Measurements from ENCODE around the gene CMA1.
A peak's percentile ranks its signal among the peaks of the same experiment; 100 is the strongest.
"Not testable (repeated sequence)": the region's sequence is repeated elsewhere in the genome, so short reads cannot be mapped to it uniquely, and the experiment has no call there.

The CMA1 gene, protein sequence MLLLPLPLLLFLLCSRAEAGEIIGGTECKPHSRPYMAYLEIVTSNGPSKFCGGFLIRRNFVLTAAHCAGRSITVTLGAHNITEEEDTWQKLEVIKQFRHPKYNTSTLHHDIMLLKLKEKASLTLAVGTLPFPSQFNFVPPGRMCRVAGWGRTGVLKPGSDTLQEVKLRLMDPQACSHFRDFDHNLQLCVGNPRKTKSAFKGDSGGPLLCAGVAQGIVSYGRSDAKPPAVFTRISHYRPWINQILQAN

DNA sequence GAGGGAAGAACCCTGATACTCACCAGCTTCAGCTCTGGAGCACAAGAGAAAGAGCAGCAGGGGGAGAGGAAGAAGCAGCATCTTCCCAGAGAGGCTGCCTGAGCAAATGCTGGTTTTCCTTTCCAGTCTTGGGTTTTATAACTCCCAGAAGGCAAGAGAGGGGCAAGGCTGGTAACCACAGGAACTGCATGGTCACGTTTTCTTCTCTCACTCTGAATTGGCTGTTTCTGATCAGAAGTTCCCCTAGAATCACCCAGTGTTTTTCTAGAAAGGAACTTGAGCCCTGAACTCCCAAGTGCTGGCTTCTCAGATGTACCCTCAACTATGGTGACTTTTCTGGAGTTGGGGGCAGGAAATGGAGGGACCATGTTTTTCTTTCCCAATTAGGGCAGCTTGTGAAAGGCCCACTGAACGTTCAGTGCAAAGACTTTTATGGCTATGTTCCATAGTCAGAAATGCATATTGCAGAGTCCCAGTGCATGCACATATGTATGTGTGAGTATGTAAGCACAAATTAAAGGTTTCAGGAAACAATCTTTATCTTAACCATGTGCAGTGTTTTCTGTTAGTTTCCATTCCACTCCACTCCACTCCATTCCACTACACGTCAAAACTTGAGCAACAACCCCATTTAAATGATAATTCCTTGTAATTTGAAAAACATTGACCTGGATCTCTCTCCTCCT is at the start of gene CMA1:
Gene CMA1, minus strand, starts transcription at position 111 of the 686 bp plus-strand sequence. Its CDS starts 30 bp downstream, at position 81.
- DNase-seq: no peak

DNA sequence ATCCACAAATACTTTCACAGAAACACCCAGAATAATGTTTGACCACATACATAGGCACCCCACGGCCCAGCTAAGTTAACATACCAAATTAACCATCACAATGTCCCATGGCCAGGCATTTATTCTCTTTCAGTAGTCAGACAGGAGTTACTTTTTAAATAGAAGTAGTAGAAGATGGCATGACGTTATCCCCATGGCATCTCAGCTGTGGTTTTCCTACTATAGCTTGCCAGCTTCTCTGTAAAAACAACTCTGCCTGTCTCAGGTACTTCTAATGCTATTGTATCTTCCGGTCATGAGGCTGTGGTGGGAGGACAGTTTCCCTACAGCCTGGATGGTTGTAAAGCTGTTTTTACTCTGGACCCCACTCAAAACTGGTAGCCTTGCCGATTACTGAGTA is 48.7 kb upstream of the CMA1 start:
- DNase-seq: no peak

DNA sequence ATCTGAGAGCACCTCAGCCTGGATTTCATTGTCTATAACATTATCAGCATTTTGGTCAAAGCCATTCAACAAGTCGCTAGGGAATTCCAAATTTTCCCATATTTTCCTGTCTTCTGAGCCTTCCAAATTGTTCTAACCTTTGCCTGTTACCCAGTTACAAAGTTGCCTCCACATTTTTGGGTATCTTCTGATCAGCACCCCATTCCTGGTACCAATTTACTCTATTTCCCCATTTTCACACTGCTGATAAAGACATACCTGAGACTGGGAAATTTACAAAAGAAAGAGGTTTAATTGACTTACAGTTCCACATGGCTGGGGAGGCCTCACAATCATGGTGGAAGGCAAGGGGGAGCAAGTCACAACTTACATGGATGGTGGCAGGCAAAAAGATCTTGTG is 41.0 kb upstream of the CMA1 start:
- DNase-seq: not testable (repeated sequence)

DNA sequence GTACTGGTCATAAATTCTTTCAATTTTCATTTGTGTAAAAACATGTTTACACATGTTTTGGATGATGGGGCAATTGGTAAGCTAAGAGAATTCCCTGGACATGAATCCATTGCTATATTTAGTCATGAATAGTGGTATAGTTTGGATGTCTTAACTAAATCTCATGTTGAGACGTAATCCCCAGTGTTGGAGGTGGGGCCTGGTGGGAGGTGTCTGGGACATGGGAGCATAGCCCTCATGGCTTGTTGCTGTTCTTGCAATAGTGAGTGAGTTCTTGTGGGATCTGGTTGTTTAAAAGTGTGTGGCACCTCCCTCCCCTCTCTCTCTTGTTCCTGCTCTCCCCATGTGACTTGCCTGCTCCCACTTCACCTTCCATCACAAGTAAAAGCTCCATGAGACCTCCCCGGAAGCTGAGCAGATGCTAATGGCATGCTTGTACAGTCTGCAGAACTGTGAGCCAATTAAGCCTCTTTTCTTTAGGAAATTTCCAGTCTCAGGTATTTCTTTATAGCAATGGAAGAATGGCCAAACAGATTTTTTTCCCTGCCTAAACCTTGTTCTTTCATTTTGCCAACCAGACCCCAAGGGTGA is 34.4 kb upstream of the CMA1 start:
- no peak for DNase-seq

DNA sequence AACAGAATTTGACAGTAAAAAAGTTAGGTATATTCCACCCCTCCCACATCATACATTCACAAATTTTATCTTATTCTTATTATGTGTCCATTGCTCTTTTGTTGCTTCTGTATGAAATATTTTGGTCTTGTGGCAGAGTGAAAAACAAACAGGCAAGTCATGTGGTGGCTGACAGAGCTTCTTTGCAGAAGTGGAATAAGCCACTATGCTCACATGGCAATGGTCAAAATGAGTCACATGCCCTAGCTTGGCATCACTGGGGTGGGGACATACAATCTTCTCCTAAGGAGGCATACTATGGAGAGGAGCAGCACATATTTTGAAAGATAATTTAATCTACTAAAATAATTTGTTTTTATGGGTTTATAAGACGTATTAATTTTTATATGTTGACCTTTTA is 27.7 kb upstream of the CMA1 start:
- no peak for DNase-seq

DNA sequence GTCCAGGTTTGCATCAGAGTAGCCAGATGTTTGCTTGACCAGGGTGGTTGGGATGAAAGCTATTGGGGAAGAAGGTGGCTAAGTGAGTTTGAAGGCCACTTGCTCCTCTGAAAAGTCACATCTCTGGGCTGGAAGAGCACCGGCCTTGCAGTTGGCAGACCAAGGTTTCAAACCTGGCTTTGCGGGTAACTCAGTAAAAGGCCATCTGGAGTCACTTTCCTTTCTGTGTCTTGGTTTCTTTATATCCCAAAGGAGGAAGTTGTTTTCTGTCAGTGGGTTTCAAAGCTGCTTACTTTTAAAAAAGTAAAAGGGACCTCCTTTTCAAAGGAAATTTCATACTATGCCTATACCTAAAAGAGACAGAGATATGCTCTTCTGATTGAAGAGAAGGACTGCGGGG is 26.2 kb upstream of the CMA1 start:
- DNase-seq: no peak

DNA sequence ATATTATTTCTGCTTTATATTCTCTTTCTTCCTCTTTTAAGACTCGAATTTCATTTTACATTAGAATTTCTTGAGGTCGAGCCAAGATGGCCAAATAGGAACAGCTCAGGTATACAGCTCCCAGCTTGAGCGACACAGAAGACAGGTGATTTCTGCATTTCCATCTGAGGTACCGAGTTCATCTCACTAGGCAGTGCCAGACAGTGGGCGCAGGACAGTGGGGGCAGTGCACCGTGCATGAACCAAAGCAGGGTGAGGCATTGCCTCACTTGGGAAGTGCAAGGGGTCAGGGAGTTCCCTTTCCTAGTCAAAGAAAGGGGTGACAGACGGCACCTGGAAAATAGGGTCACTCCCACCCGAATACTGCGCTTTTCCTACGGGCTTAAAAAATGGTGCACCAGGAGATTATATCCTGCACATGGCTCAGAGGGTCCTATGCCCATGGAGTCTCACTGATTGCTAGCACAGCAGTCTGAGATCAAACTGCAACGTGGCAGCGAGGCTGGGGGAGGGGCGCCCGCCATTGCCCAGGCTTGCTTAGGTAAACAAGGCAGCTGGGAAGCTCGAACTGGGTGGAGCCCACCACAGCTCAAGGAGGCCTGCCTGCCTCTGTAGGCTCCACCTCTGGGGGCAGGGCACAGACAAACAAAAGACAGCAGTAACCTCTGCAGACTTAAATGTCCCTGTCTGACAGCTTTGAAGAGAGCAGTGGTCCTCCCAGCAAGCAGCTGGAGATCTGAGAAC is 18.0 kb upstream of the CMA1 start:
- DNase-seq: not testable (repeated sequence)

DNA sequence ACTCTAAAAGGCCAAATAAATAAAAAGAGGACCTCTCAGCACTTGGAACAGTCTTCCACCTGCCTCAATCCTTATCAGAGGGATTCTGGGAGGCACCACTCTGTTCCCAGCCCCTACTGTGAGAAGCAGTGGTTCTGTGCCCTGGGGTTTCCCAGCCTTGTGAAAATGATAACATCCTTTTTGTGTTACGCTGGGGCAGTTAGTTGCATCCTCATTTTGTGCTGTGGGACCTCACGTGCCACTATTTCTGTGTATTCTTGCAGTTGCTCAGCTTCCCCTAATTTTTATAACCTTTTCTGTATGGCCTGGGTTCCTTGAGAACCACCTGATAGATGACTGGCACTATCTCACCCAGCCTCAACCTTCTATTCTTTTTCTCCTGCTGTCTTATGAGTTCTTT is 10.8 kb upstream of the CMA1 start:
- no peak for DNase-seq

DNA sequence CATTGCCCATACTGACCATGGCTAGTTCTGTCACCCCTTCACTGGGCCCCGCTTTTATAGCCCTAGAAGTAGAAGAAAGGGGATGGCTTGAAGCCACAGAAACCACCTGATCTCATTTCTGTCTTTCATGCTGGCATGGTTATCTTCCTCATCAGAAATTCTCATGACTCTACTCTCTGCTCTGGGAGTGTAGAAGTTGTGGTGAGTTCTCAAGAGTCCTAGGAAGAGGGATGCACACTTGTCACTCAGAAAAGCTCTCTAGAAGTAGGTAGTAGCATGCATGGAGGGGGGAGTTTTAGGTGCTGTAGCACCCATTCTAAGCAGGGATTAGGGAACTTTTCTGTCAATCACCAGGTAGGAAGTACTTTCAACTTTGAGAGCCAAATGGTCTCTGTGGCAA is 6.1 kb upstream of the CMA1 start:
- no peak for DNase-seq

DNA sequence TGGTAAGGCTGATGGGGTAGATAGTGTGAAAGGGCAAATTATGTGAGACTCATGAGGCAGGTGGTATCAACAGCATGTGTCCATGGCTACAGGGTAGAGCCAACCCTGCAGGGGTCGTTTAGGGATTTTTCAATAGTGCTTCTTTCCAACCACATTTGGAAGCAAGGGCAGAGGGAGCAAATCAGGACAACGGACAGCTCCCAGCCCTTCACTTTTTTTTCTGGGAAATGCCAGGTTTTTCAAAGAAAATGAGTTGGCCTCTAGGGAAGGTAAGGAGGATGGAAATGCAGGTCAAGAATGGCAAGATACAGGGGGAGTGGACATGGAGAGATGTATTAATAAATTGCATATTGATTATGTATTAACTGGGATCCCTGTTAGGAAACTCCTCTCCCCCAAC is 4.9 kb upstream of the CMA1 start:
- no peak for DNase-seq

DNA sequence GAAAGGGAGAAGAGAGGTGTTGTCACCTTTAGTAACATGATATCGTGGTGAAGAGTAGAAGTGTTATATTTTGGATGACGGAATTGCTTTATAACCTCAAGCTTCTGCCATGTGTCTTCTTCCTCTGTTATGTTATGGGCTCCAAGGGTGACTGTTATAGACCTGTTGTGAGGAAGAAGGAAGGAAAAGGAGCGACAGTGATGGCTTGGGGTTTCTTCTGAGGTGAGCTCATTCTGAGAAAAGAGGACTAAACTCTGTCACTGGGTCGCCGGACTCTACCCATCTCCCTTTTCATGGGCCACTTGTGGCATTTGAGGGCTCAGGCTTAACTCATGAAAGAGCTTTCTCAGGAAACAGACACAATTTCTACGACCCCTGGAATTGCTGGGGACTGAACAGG is 1.6 kb downstream of the CMA1 start:
- no peak for DNase-seq

DNA sequence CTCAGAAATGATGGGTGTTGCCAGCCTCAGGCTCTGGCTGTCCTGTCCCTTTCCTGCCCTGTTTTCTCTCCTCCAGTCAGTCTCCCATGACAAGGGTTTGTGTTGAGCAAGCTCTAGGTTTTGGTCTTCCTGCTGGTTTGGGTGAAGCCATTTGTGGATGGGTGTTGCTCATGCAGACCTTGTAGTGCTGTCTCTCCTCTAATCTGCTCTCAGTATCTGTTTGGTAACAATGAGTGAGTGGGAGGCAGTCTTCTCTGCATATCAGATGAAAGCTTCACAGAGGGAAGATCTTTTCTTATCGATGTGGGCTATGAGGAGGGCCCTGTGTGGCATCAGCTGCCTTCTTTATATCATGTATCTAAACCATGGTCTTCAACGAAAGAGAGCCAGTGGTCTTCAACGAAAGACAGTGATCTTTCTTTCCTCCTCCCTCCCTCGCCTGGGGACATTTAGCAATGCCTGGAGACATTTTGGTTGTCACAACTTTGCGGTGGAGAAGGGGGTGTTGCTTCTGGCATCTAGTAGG is 3.6 kb downstream of the CMA1 start:
- no peak for DNase-seq

DNA sequence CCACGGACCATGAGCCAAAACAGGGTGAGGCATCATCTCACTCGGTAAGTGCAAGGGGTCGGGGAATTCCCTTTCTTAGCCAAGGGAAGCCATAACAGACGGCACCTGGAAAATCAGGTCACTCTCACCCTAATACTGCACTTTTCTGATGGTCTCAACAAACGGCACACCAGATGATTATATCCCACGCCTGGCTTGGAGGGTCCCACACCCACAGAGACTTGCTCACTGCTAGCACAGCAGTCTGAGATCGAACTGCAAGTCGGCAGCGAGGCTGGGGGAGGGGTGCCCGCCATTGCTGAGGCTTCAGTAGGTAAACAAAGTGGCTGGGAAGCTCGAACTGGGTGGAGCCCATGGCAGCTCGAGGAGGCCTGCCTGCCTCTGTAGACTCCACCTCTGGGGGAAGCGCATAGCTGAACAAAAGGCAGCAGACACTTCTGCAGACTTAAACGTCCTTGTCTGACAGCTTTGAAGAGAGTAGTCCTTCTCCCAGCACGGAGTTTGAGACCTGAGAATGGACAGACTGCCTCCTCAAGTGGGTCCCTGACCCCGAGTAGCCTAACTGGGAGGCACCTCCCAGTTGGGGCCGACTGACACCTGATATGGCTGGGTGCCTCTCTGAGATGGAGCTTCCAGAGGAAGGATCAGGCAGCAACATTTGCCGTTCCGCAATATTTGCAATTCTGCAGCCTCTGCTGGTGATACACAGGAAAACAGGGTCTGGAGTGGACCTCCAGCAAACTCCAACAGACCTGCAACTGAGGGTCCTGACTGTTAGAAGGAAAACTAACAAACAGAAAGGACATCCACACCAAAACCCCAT is 16.3 kb downstream of the CMA1 start:
- DNase-seq: not testable (repeated sequence)

DNA sequence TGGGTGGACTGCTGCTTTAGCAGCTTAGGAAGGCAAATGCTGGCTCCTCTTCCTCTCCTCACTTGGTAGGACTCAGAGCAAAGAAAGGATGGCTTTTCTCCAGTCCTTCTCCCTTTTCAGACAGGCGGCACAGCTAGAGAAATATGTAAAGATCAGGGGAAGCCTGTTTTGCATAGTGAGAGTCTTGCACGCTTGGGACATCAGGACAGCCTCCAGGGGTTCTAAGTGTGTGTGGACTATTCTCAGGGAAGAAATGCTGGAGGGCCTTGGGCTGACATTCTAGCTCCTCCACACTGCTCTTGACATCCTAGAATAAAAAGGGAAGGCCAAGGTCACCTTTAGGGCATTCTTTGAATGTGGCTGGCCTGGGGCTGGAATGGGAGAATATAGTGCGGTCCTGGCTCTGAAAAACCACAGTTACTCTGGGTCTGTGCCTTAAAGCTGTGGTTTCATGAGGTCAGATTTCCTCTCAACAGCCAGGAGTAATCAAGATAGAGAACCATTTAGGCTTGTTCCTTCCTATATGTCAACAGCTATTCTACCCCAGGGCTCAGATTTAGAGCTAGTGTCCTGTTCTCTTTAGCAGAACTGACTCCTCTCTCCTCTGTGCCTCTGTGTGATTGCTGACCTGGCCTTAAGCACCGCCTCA is 24.3 kb downstream of the CMA1 start:
- DNase-seq: peak; percentile 40

DNA sequence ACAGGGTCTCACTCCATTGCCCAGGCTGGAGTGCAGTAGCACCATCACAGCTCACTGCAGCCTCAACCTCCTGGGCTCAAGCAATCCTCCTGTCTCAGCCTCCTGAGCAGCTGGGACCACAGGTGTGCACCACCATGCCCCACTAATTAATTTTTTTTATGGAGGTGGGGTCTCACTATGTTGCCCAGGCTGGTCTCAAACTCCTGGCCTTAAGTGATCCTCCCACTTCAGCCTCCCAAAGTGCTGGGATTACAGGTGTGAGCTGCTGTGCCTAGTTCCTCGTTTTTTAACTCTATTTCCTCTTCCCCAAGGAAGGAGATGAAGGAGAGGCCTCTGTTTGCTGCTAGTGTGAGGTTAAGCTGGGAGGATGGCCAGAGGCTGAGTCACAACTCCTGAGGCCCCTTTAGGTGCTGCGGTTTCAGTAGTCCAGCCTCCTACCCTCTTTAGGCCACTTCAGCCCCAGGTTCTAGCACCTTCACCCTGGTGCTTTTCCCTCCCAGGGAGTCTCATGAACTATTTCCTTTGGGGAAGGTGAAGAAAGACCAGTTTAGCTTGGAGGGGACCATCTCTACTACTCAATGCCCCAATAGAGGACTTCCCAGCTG is 25.3 kb downstream of the CMA1 start:
- DNase-seq: not testable (repeated sequence)

DNA sequence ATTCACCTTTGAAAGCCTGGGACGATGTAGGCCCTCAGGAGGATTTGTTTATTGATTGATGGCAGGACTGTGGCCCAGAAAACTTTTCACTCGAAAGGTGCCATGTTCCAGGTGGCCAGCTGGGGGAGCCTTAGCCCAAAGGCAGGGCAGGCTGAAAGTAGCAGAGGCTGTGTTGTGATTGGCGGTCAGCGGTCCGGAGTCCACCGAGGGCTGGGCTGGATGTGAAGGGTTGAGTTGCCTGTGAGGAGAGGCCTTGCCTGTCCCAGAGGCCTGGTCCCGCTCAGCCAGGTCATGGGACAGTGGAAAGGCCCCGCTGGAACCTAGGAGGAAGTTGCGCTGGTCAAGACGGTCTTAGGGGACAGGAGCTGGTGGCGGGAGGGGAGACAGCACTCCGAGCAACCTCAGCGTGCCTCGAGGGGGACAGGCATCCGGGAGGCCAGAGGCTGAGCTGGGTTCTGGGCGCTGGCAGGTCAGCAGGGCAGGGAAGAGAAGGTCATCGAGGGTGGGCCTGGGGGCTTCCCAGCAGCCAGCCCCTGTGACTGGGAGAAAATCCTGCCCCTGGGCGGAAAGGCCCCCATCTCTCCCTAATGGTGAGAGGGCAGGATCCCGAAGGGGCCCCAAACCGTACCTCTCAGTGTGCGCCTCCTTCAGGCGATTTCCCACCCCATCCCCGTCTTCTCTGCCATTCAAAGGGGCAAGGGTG is 26.3 kb downstream of the CMA1 start:
- DNase-seq: peak; percentile 54

DNA sequence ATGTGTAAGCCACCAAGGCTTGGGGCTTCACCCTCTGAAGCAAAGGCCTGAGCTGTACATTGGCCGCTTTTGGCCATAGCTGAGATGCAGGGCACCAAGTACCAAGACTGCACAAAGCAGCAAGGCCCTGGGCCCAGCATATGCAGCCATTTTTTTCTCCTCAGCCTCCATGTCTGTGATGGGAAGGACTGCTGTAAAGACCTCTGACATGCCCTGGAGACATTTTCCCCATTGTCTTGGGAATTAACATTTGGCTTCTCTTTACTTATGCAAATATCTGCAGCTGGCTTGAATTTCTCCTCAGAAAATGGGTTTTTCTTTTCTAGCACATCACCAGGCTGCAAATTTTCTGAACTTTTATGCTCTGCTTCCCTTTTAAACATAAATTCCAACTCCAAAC is 28.1 kb downstream of the CMA1 start:
- DNase-seq: not testable (repeated sequence)

DNA sequence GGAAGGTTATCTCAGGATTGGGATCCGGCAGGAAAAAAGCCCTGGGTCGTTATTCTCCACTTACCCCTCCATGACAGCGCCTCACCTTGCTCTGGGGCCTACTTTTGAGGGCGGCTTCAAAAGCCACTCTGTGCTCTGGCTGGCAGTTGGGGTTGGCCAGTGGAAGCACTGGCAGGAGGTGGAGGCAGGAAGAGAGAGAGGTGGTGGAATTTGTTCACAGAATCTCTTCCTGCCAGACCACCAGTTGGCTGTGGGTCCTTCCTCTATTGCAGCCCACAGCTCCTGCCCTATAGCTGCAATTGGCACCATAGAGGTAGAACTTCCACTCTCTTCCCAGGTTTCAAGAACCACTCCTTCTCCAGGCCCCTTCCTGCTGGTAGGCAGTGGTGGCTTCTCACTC is 32.8 kb downstream of the CMA1 start:
- no peak for DNase-seq

DNA sequence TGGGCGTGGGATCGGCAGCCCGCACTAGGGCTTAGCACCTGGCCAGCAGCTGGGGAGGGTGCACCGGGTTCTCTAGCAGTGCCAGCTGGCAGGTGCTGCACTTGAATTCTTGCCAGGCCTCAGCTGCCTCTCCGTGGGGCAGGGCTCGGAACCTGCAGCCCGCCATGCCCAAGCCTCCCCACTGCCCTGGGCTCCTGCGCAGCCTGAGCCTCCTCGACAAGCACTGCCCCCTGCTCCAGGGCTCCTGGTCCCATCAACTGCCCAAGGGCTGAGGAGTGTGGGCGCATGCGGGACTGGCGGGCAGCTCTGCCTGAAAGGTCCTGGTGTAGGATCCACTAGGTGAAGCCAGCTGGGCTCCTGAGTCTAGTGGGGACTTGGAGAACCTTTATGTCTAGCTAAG is 34.9 kb downstream of the CMA1 start:
- DNase-seq: no peak

DNA sequence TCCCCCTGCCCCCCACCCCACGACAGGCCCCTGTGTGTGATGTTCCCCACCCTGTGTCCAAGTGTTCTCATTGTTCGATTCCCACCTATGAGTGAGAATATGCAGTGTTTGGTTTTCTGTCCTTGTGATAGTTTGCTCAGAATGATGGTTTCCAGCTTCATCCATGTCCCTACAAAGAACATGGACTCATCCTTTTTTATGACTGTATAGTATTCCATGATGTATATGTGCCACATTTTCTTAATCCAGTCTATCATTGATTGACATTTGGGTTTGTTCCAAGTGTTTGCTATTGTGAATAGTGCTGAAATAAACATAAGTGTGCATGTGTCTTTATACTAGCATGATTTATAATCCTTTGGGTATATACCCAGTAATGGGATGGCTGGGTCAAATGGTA is 37.6 kb downstream of the CMA1 start:
- not testable (repeated sequence) for DNase-seq

DNA sequence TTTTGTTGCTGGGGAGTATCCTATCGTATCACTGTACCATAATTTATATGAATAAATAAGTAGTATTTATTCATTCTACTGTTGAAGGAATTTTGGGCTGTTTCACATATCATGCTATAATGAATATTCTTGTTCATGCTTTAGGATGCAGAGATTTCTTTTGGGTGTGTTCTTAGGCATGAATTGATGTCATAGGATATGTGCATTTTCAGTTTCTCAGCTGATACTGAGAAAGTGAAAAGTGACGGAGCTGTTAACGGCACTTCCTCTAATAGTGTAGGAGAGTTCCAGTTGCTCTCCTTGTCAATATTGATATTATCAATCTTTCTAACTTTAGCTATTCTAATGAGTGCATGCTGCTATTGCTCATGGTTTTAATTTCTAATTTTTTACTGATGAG is 42.3 kb downstream of the CMA1 start:
- DNase-seq: no peak

Measured in CD4-positive, alpha-beta T cell treated with Interleukin-12 subunit alpha and Interleukin-12 subunit beta, for 1 hour (primary cell).